Activated CD8-positive, alpha-beta memory T cell treated with anti-CD3 and anti-CD28 coated beads, Interleukin-2, amount 50 U/mL, for 4 hours (primary cell): ENCODE results near the gene GTF3C5.
"Not testable (repeated sequence)": the region's sequence is repeated elsewhere in the genome, so short reads cannot be mapped to it uniquely, and the experiment has no call there.

Experiments used
- DNase-seq: peaks from one replicate; pipeline ENCODE4 v3.0.0-alpha.2; 2020

Gene GTF3C5

GRCh38 chr9:132997591-132997990 lies 33.2 kb upstream of the GTF3C5 start:
- DNase-seq, result no peak

GRCh38 chr9:132998221-132998620 lies 32.6 kb upstream of the GTF3C5 start:
- not testable (repeated sequence) for DNase-seq

- DNase-seq, result no peak
Measured at GRCh38 chr9:132998831-132999635, 31.8 kb upstream of the GTF3C5 start.

- no peak for DNase-seq
Measured at GRCh38 chr9:133002147-133003070, 28.4 kb upstream of the GTF3C5 start.

GRCh38 chr9:133003071-133003461 lies 27.7 kb upstream of the GTF3C5 start:
- no peak for DNase-seq

GRCh38 chr9:133003671-133004090 lies 27.1 kb upstream of the GTF3C5 start:
- DNase-seq, result no peak

- DNase-seq, result no peak
Measured at GRCh38 chr9:133004091-133004998, 26.5 kb upstream of the GTF3C5 start.

- no peak for DNase-seq
Measured at GRCh38 chr9:133004999-133005760, 25.6 kb upstream of the GTF3C5 start.

- no peak for DNase-seq
Measured at GRCh38 chr9:133005957-133006356, 24.8 kb upstream of the GTF3C5 start.

GRCh38 chr9:133006731-133007352 lies 24.0 kb upstream of the GTF3C5 start:
- DNase-seq, result no peak

- no peak for DNase-seq
Measured at GRCh38 chr9:133008406-133008805, 22.4 kb upstream of the GTF3C5 start.

GRCh38 chr9:133008824-133009223 lies 22.0 kb upstream of the GTF3C5 start:
- no peak for DNase-seq

- DNase-seq, result no peak
Measured at GRCh38 chr9:133009906-133010582, 20.8 kb upstream of the GTF3C5 start.

GRCh38 chr9:133014696-133015095 lies 16.1 kb upstream of the GTF3C5 start:
- no peak for DNase-seq

- DNase-seq, result no peak
Measured at GRCh38 chr9:133023117-133023890, 7.5 kb upstream of the GTF3C5 start.

- no peak for DNase-seq
Measured at GRCh38 chr9:133026426-133026825, 4.4 kb upstream of the GTF3C5 start.

- no peak for DNase-seq
Measured at GRCh38 chr9:133027134-133027533, 3.7 kb upstream of the GTF3C5 start.

GRCh38 chr9:133028221-133028620 lies 2.6 kb upstream of the GTF3C5 start:
- no peak for DNase-seq

- DNase-seq, result no peak
Measured at GRCh38 chr9:133029994-133030316, 842 bp upstream of the GTF3C5 start.

GRCh38 chr9:133031130-133031422 lies 279 bp downstream of the GTF3C5 start:
- DNase-seq, result no peak
